GF-D8 (cell line): Measurements from ENCODE around the gene TRIM5.
A peak's percentile ranks its signal among the peaks of the same experiment; 100 is the strongest.
"Not testable (repeated sequence)": the region's sequence is repeated elsewhere in the genome, so short reads cannot be mapped to it uniquely, and the experiment has no call there.

Experiments
- DNase-seq: peaks from one replicate; lab custom pipeline; 2025; lab: John Stamatoyannopoulos, UW

Gene TRIM5

GRCh38 chr11:5684646-5685362 lies at the start of gene TRIM5:
Gene TRIM5, minus strand, starts transcription at chr11:5685074. Its CDS starts 4,897 bp downstream, at chr11:5680177.
- peak; percentile 48 for DNase-seq

- no peak for DNase-seq
Measured at GRCh38 chr11:5727691-5728090, 42.8 kb upstream of the TRIM5 start.

- no peak for DNase-seq
Measured at GRCh38 chr11:5726351-5726750, 41.5 kb upstream of the TRIM5 start.

GRCh38 chr11:5722622-5723021 lies 37.7 kb upstream of the TRIM5 start:
- no peak for DNase-seq

GRCh38 chr11:5719703-5720495 lies 35.0 kb upstream of the TRIM5 start:
- no peak for DNase-seq

- DNase-seq = not testable (repeated sequence)
Measured at GRCh38 chr11:5716518-5716917, 31.6 kb upstream of the TRIM5 start.

GRCh38 chr11:5713695-5714094 lies 28.8 kb upstream of the TRIM5 start:
- DNase-seq = no peak

GRCh38 chr11:5712507-5712906 lies 27.6 kb upstream of the TRIM5 start:
- no peak for DNase-seq

GRCh38 chr11:5705688-5706087 lies 20.8 kb upstream of the TRIM5 start:
- no peak for DNase-seq

- DNase-seq = no peak
Measured at GRCh38 chr11:5703741-5704536, 19.1 kb upstream of the TRIM5 start.

- DNase-seq = no peak
Measured at GRCh38 chr11:5701055-5701577, 16.2 kb upstream of the TRIM5 start.

- DNase-seq = no peak
Measured at GRCh38 chr11:5700421-5701054, 15.7 kb upstream of the TRIM5 start.

- no peak for DNase-seq
Measured at GRCh38 chr11:5698281-5698680, 13.4 kb upstream of the TRIM5 start.

- DNase-seq = no peak
Measured at GRCh38 chr11:5696210-5696609, 11.3 kb upstream of the TRIM5 start.

GRCh38 chr11:5695580-5695979 lies 10.7 kb upstream of the TRIM5 start:
- no peak for DNase-seq

- no peak for DNase-seq
Measured at GRCh38 chr11:5694642-5695041, 9.8 kb upstream of the TRIM5 start.

- DNase-seq = no peak
Measured at GRCh38 chr11:5691964-5692361, 7.1 kb upstream of the TRIM5 start.

GRCh38 chr11:5691238-5691963 lies 6.5 kb upstream of the TRIM5 start:
- not testable (repeated sequence) for DNase-seq

- no peak for DNase-seq
Measured at GRCh38 chr11:5690736-5691135, 5.9 kb upstream of the TRIM5 start.

GRCh38 chr11:5690216-5690615 lies 5.3 kb upstream of the TRIM5 start:
- no peak for DNase-seq

- peak; percentile 40 for DNase-seq
Measured at GRCh38 chr11:5689551-5689983, 4.7 kb upstream of the TRIM5 start, which contains the start of gene TRIM22. Gene TRIM22, plus strand, starts transcription at chr11:5689790. Its CDS starts 6,443 bp downstream, at chr11:5696233.
